Keratinocyte (primary cell): ENCODE results near the gene DESI1.
"Not testable (repeated sequence)": the region's sequence is repeated elsewhere in the genome, so short reads cannot be mapped to it uniquely, and the experiment has no call there.

ENCODE experiments used
- CTCF ChIP-seq, 3 experiments: IDR thresholded peaks in 1 of 3; conservative IDR thresholded peaks in 1 of 3; optimal IDR thresholded peaks in 1 of 3; 2 replicates in 2 of 3; 3 replicates in 1 of 3; pipeline versions ENCODE3 to v1.5.1; 2011; ENCODE audit warnings: low read length in 3 of 3, mild to moderate bottlenecking in 3 of 3, moderate library complexity in 2 of 3, control low read depth in 1 of 3, inconsistent platforms in 1 of 3; ENCODE audit not compliant: insufficient read depth in 2 of 3; ENCODE audit errors: extremely low read depth in 1 of 3
- EZH2 ChIP-seq: IDR thresholded peaks from one replicate; pipeline ENCODE4 v1.6.1; 2012; ENCODE audit warnings: inconsistent platforms, mild to moderate bottlenecking, low read length, moderate library complexity

- not testable (repeated sequence) for TF ChIP-seq EZH2; CTCF (optimal IDR thresholded peaks at IDR 0.05 in 1 of 3, IDR thresholded peaks at IDR 0.05 in 1 of 3, conservative IDR thresholded peaks at IDR 0.05 in 1 of 3; ENCODE audit: extremely low read depth in 1 of 3, insufficient read depth in 2 of 3, low read length in 3 of 3)
Measured at GRCh38 chr22:41631115-41631514, 10.3 kb upstream of the DESI1 start.
